Measurements from ENCODE around the gene TMEM109.

The TMEM109 gene

DNA sequence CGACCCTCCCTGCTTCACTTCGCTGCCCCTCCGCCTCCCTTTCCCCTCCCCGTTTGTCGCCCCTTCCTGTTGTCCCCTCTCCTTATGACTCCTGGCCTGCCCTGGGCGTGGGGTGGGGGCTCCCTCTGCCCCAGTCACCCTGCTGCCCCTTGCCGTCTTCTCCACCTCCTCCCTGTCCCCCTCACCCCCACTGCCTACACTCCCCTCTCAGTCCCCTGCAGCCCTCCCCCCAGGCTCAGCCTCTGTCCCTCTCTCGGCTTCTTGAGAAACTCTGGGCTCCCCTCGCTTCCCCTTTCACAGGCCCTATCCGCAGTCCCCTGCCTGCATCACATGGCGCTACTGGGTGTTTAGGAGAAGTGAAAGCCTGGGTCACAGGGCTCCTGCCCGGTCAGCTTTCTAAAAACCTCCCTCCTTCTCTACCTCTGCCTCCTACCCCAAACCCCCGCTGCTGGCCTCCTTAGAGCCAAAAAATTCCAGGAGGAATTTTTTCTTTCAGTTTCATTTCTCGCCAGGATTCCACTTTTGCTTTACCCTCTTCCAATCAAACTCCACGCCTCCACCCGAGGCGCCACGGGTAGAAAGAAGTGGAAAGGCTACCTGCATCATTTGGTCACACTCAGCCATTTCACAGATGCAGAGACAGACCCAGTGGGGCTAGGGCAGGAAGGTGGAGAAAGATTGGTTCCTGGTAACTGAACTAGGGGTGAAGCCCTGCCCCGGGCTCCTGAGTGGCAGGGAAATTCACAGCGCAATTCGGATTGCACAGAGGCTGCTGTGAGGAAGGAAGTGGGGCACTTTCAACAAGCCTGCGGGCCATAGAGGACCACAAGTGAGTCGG lies 38.2 kb downstream of the TMEM109 start, which contains the start of gene SLC15A3:
Gene SLC15A3, minus strand, starts transcription at position 273 of the 838 bp plus-strand sequence. CDS start 625 bp downstream, outside the sequence.
- peak within 1 kb of the TSS; percentile 31 for H3K4me3 ChIP-seq (ENCODE audit: insufficient read depth, low read depth, low read length)
- peaks cover 34% of the 10 kb centered on the region for H3K27me3 ChIP-seq (ENCODE audit: control insufficient read depth, insufficient read depth, low read length, poor library complexity, severe bottlenecking)
- no peak within 1 kb of the TSS for H3K27ac ChIP-seq (ENCODE audit: insufficient read depth, low read depth, low read length, poor library complexity, severe bottlenecking)
- no peaks in the 10 kb centered on the region for H3K36me3 ChIP-seq (ENCODE audit: control insufficient read depth, insufficient read depth, low read length)
- no peaks in the 10 kb centered on the region for H3K9me3 ChIP-seq (ENCODE audit: control insufficient read depth, low read length)
- peaks cover 20% of the 10 kb centered on the region for H3K4me1 ChIP-seq (ENCODE audit: control insufficient read depth, insufficient read depth, low read length)
- WGBS, 2 experiments = 20 to 23% methylated on average over 23 of the region's 23 CpGs

DNA sequence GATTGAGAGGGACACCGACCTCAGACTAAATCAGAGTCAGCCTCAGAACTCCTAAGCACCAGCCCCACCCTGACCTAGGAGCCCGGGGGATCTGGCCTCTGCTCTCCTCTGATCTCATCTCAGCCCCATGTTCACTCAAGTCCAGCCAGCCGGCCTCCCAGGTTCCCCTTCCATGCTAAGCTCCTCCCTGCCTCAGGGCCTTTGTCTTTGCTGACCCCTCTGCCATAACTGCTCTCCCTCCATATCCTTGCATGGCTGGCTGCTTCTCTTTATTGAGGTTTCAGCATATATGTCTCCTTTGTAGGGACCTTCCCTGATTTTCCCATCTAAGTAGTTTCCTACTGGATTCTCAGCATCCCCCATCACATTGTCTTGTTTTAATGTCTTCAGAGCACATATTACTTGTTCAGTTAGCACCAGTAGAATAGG lies 38.8 kb downstream of the TMEM109 start:
- Histone ChIP-seq H3K4me3 (ENCODE audit: insufficient read depth, low read depth, low read length) (no peak overlapping the region), H3K36me3 (ENCODE audit: control insufficient read depth, insufficient read depth, low read length) (no peaks in the 10 kb centered on the region), H3K9me3 (ENCODE audit: control insufficient read depth, low read length) (no peaks in the 10 kb centered on the region), H3K27ac (ENCODE audit: insufficient read depth, low read depth, low read length, poor library complexity, severe bottlenecking) (no peak overlapping the region), H3K27me3 (ENCODE audit: control insufficient read depth, insufficient read depth, low read length, poor library complexity, severe bottlenecking) (peaks cover 34% of the 10 kb centered on the region), H3K4me1 (ENCODE audit: control insufficient read depth, insufficient read depth, low read length) (peaks cover 15% of the 10 kb centered on the region)
- WGBS, 2 experiments = 54 to 58% methylated on average over 3 of the region's 3 CpGs

DNA sequence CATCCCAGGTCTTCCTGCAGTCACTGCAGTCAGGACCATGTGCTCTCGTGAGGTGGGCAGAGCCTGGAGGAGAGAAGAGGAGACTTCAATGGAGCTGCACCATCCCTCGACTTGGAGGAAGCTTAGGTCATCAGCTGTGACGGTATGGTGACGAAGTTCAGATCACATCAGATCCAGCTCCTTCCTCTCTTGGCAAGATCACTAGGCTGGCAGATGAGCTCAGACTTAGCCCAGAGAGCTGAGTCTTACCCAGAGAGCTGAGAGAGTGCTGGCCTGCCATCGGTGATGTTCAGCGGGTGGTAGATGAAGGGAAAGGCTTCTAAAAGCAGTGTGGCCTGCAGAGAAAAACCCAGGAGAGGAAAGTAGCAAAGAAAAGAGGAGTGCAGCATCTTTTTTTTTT lies 39.8 kb downstream of the TMEM109 start:
- H3K27ac ChIP-seq (ENCODE audit: insufficient read depth, low read depth, low read length, poor library complexity, severe bottlenecking) = no peak overlapping the region
- H3K27me3 ChIP-seq (ENCODE audit: control insufficient read depth, insufficient read depth, low read length, poor library complexity, severe bottlenecking) = peaks cover 34% of the 10 kb centered on the region
- WGBS, 2 experiments = 84 to 93% methylated on average over 6 of the region's 6 CpGs
- H3K9me3 ChIP-seq (ENCODE audit: control insufficient read depth, low read length) = no peaks in the 10 kb centered on the region
- H3K4me1 ChIP-seq (ENCODE audit: control insufficient read depth, insufficient read depth, low read length) = peaks cover 13% of the 10 kb centered on the region
- H3K4me3 ChIP-seq (ENCODE audit: insufficient read depth, low read depth, low read length) = no peak overlapping the region
- no peaks in the 10 kb centered on the region for H3K36me3 ChIP-seq (ENCODE audit: control insufficient read depth, insufficient read depth, low read length)

DNA sequence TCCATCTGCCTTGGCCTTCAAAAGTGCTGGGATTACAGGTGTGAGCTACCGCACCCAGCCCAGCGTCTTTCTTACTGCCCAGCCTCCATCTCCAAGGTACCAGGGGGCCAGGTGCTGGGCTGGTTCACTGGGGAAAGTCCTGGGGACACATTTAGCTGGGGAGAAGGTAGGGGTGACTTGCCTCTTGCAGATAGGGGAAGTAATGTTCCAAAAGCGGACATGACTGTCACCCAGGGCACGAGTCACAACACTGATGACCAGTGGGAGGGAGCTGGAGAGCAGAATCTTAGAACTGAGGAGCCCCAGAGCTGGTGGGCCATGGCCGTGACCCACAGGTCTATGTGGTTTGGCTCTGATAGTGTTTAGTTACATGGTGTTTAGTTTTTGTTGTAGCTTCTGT lies 40.5 kb downstream of the TMEM109 start:
- Histone ChIP-seq H3K27me3 (ENCODE audit: control insufficient read depth, insufficient read depth, low read length, poor library complexity, severe bottlenecking) (peaks cover 34% of the 10 kb centered on the region), H3K4me3 (ENCODE audit: insufficient read depth, low read depth, low read length) (no peak overlapping the region)
- WGBS, 2 experiments = 88 to 91% methylated on average over 5 of the region's 5 CpGs

DNA sequence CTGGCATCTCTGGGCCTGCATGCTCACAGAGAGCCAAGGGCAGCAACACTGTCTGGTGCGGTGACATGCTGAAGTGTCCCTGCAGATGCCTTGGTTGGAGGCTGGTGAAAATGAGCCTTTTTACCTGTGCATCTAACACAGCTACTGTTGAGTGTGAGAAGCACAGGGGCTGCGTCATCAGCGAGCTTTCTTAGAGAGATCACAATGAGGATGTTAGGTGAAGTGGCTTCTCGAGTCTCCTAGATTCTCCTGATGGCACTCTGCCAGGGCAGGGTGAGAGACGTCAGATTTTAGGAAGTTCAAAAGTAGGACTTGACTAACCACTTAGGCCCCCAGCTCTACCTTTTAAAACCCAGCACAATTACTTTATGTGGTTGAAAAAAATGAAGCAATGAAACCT lies 41.6 kb downstream of the TMEM109 start:
- Histone ChIP-seq H3K27me3 (ENCODE audit: control insufficient read depth, insufficient read depth, low read length, poor library complexity, severe bottlenecking) (peaks cover 26% of the 10 kb centered on the region), H3K9me3 (ENCODE audit: control insufficient read depth, low read length) (no peaks in the 10 kb centered on the region), H3K36me3 (ENCODE audit: control insufficient read depth, insufficient read depth, low read length) (no peaks in the 10 kb centered on the region), H3K4me3 (ENCODE audit: insufficient read depth, low read depth, low read length) (no peak overlapping the region), H3K27ac (ENCODE audit: insufficient read depth, low read depth, low read length, poor library complexity, severe bottlenecking) (no peak overlapping the region), H3K4me1 (ENCODE audit: control insufficient read depth, insufficient read depth, low read length) (peaks cover 13% of the 10 kb centered on the region)
- 72 to 77% methylated on average over 5 of the region's 5 CpGs for WGBS, 2 experiments

More for the DNA sequence above, 40.5 kb downstream of the TMEM109 start:
- H3K4me1 ChIP-seq (ENCODE audit: control insufficient read depth, insufficient read depth, low read length) = peaks cover 13% of the 10 kb centered on the region
- no peaks in the 10 kb centered on the region for H3K36me3 ChIP-seq (ENCODE audit: control insufficient read depth, insufficient read depth, low read length)
- no peaks in the 10 kb centered on the region for H3K9me3 ChIP-seq (ENCODE audit: control insufficient read depth, low read length)
- no peak overlapping the region for H3K27ac ChIP-seq (ENCODE audit: insufficient read depth, low read depth, low read length, poor library complexity, severe bottlenecking)

DNA sequence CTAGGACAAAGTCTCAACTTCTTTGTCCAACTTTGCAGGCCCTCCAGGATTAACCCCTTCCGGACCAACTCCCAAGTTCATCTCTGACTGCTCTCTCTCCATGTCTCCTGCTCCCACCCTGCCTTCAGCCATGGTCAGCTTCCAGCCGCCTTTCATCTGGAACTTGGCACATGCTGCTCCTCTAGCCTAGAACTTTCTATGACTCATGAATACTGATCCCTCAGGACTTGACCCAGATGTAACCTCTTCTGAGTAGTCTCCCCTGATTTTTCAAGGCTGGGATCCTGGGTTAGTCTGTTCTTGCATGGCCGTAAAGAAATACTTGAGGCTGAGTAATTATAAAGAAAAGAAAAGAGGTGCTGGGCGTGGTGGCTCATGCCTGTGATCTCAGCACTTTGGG lies 43.2 kb downstream of the TMEM109 start:
- WGBS, 2 experiments = 87 to 91% methylated on average over 4 of the region's 4 CpGs
- H3K9me3 ChIP-seq (ENCODE audit: control insufficient read depth, low read length) = no peaks in the 10 kb centered on the region
- peaks cover 5% of the 10 kb centered on the region for H3K4me1 ChIP-seq (ENCODE audit: control insufficient read depth, insufficient read depth, low read length)
- H3K4me3 ChIP-seq (ENCODE audit: insufficient read depth, low read depth, low read length) = no peak overlapping the region
- H3K27ac ChIP-seq (ENCODE audit: insufficient read depth, low read depth, low read length, poor library complexity, severe bottlenecking) = no peak overlapping the region
- H3K36me3 ChIP-seq (ENCODE audit: control insufficient read depth, insufficient read depth, low read length) = no peaks in the 10 kb centered on the region
- peaks cover 10% of the 10 kb centered on the region for H3K27me3 ChIP-seq (ENCODE audit: control insufficient read depth, insufficient read depth, low read length, poor library complexity, severe bottlenecking)

- Histone ChIP-seq H3K9me3 (ENCODE audit: control insufficient read depth, low read length) (no peaks in the 10 kb centered on the region), H3K27me3 (ENCODE audit: control insufficient read depth, insufficient read depth, low read length, poor library complexity, severe bottlenecking) (no peaks in the 10 kb centered on the region), H3K4me1 (ENCODE audit: control insufficient read depth, insufficient read depth, low read length) (no peaks in the 10 kb centered on the region), H3K27ac (ENCODE audit: insufficient read depth, low read depth, low read length, poor library complexity, severe bottlenecking) (no peak overlapping the region), H3K36me3 (ENCODE audit: control insufficient read depth, insufficient read depth, low read length) (no peaks in the 10 kb centered on the region), H3K4me3 (ENCODE audit: insufficient read depth, low read depth, low read length) (no peak overlapping the region)
- 88 to 89% methylated on average over 6 of the region's 6 CpGs for WGBS, 2 experiments
These were observed 45.5 kb downstream of the TMEM109 start for GRCh38 chr11:60959431-60959830.

- no peaks in the 10 kb centered on the region for H3K27me3 ChIP-seq (ENCODE audit: control insufficient read depth, insufficient read depth, low read length, poor library complexity, severe bottlenecking)
- H3K36me3 ChIP-seq (ENCODE audit: control insufficient read depth, insufficient read depth, low read length) = no peaks in the 10 kb centered on the region
- no peak overlapping the region for H3K4me3 ChIP-seq (ENCODE audit: insufficient read depth, low read depth, low read length)
- WGBS, 2 experiments = 92 to 94% methylated on average over 7 of the region's 7 CpGs
- H3K27ac ChIP-seq (ENCODE audit: insufficient read depth, low read depth, low read length, poor library complexity, severe bottlenecking) = no peak overlapping the region
- no peaks in the 10 kb centered on the region for H3K4me1 ChIP-seq (ENCODE audit: control insufficient read depth, insufficient read depth, low read length)
- no peaks in the 10 kb centered on the region for H3K9me3 ChIP-seq (ENCODE audit: control insufficient read depth, low read length)
These were observed 46.4 kb downstream of the TMEM109 start for GRCh38 chr11:60960405-60960804.

DNA sequence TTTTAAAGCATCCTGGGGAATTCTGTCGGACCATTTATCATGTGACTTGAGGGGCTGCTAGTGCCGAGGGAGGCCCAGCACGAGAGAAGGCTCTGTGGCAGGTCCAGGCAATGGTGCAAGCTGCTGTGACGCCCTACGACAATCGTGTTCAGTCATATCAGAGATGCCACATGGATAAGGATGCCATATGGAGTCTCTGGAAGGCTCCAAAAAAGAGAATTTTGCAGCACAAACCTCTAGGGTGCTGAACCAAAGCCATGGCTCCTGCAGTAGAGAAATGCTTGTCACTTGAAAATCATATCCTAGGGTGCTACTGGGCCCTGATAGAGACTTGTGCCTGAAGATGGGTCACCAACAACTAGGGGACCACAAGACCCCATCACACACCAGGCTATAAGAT lies 50.8 kb downstream of the TMEM109 start:
- H3K36me3 ChIP-seq (ENCODE audit: control insufficient read depth, insufficient read depth, low read length) = no peaks in the 10 kb centered on the region
- no peaks in the 10 kb centered on the region for H3K9me3 ChIP-seq (ENCODE audit: control insufficient read depth, low read length)
- H3K4me1 ChIP-seq (ENCODE audit: control insufficient read depth, insufficient read depth, low read length) = no peaks in the 10 kb centered on the region
- H3K27me3 ChIP-seq (ENCODE audit: control insufficient read depth, insufficient read depth, low read length, poor library complexity, severe bottlenecking) = no peaks in the 10 kb centered on the region
- WGBS, 2 experiments = 87 to 90% methylated on average over 6 of the region's 6 CpGs
- H3K4me3 ChIP-seq (ENCODE audit: insufficient read depth, low read depth, low read length) = no peak overlapping the region
- H3K27ac ChIP-seq (ENCODE audit: insufficient read depth, low read depth, low read length, poor library complexity, severe bottlenecking) = no peak overlapping the region

DNA sequence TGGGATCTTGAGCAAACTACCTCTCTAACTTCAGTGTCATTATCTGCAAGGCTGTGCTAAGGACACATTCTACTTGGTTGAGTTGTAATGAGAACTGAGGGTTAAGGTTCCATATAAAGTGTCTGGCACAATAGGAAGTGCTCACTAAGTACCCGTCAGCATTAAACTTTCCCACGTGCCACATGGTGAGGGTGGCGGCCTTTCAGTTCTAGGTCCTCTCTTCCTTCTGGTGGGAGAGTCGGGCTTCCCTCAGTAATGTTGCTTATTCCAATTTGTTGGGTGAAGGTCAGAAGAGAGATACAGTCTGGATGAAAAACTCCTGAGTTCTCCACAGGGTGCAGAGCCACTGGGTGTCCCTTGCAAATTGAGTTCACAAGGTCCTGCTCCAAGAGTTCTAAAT lies 52.9 kb downstream of the TMEM109 start:
- no peaks in the 10 kb centered on the region for H3K36me3 ChIP-seq (ENCODE audit: control insufficient read depth, insufficient read depth, low read length)
- H3K27me3 ChIP-seq (ENCODE audit: control insufficient read depth, insufficient read depth, low read length, poor library complexity, severe bottlenecking) = no peaks in the 10 kb centered on the region
- H3K27ac ChIP-seq (ENCODE audit: insufficient read depth, low read depth, low read length, poor library complexity, severe bottlenecking) = no peak overlapping the region
- H3K4me1 ChIP-seq (ENCODE audit: control insufficient read depth, insufficient read depth, low read length) = no peaks in the 10 kb centered on the region
- no peaks in the 10 kb centered on the region for H3K9me3 ChIP-seq (ENCODE audit: control insufficient read depth, low read length)
- 90 to 92% methylated on average over 4 of the region's 4 CpGs for WGBS, 2 experiments
- H3K4me3 ChIP-seq (ENCODE audit: insufficient read depth, low read depth, low read length) = no peak overlapping the region

Measured in ectodermal cell (in vitro differentiated cells).